Suprapubic skin (tissue), 4 donors: Measurements from ENCODE around the gene ARHGEF11. TPM values are rescaled to one million over a fixed set of nuclear protein-coding genes. Genes with fewer than 3 reads are reported as not detected.

Experiments used
- DNase-seq, 2 donors: peaks; one replicate each; pipeline ENCODE4 v3.0.0-alpha.2; 2019; ENCODE audit warnings: low spot score in 2 of 2
- H3K27ac ChIP-seq: fragments of 200-600 bp; sonication (generic); one replicate; pipeline ENCODE4 v1.5.1; 2019
- H3K27me3 ChIP-seq: fragments of 200-600 bp; sonication (generic); one replicate; pipeline ENCODE4 v1.5.1; 2019
- H3K36me3 ChIP-seq: fragments of 200-600 bp; sonication (generic); one replicate; pipeline ENCODE4 v1.5.1; 2019
- H3K4me1 ChIP-seq: fragments of 200-600 bp; sonication (generic); one replicate; pipeline ENCODE4 v1.5.1; 2019
- H3K4me3 ChIP-seq: fragments of 200-600 bp; sonication (generic); one replicate; pipeline ENCODE4 v1.5.1; 2019; ENCODE audit warnings: mild to moderate bottlenecking
- H3K9me3 ChIP-seq: fragments of 200-600 bp; sonication (generic); one replicate; pipeline ENCODE4 v1.5.1; 2019
- EP300 ChIP-seq: sonication (generic); formaldehyde crosslinking; IDR thresholded peaks from one replicate; pipeline ENCODE4 v1.6.1; 2017; ENCODE audit warnings: antibody characterized with exemption
- POLR2A ChIP-seq, 2 donors: fragments of 450-650 bp; IDR thresholded peaks; one replicate each; pipeline ENCODE4 v1.6.1; 2017; ENCODE audit warnings: antibody characterized with exemption in 2 of 2, mild to moderate bottlenecking in 2 of 2, moderate library complexity in 2 of 2
- POLR2AphosphoS5 ChIP-seq, 3 donors: sonication (generic); formaldehyde crosslinking; IDR thresholded peaks; one replicate each; pipeline ENCODE4 v1.6.1; 2017; ENCODE audit warnings: antibody characterized with exemption in 3 of 3
- WGBS: methylation state at CpG from one replicate; pipeline ENCODE4 v1.1.5; 2018; 5-methylcytosine and 5-hydroxymethylcytosine counted together
- total RNA-seq, 4 donors: library from RNA; depleted of rRNA; stranded (reverse); fragments of >200 nt; gene quantifications; one replicate each; pipeline ENCODE4 v1.1.0, GENCODE V29; 2016
- TF ChIP-seq, protein P1 (sequence below), 2 donors: fragments of 200-600 bp in 1 of 2; fragments of 450-650 bp in 1 of 2; sonication (generic) in 1 of 2; IDR thresholded peaks; one replicate each; pipeline ENCODE4 v1.5.1; 2016 to 2019; ENCODE audit warnings: antibody characterized with exemption in 2 of 2, mild to moderate bottlenecking in 1 of 2, moderate library complexity in 1 of 2

ARHGEF11 gene
- total RNA-seq, 4 donors from 2014 or later: 30.7 to 46.1 (median 40.3) TPM

GRCh38 chr1:156898971-156899664 is 146.4 kb downstream of the ARHGEF11 start:
- Histone ChIP-seq H3K27ac (peak overlapping the region; percentile 39), H3K9me3 (no peaks in the 10 kb centered on the region), H3K27me3 (peaks cover 7% of the 10 kb centered on the region), H3K4me3 (no peak overlapping the region), H3K36me3 (no peaks in the 10 kb centered on the region), H3K4me1 (peaks cover 29% of the 10 kb centered on the region)
- 74% methylated on average over 12 of the region's 12 CpGs for WGBS
- DNase-seq: no peak
- TF ChIP-seq, protein P1, sequence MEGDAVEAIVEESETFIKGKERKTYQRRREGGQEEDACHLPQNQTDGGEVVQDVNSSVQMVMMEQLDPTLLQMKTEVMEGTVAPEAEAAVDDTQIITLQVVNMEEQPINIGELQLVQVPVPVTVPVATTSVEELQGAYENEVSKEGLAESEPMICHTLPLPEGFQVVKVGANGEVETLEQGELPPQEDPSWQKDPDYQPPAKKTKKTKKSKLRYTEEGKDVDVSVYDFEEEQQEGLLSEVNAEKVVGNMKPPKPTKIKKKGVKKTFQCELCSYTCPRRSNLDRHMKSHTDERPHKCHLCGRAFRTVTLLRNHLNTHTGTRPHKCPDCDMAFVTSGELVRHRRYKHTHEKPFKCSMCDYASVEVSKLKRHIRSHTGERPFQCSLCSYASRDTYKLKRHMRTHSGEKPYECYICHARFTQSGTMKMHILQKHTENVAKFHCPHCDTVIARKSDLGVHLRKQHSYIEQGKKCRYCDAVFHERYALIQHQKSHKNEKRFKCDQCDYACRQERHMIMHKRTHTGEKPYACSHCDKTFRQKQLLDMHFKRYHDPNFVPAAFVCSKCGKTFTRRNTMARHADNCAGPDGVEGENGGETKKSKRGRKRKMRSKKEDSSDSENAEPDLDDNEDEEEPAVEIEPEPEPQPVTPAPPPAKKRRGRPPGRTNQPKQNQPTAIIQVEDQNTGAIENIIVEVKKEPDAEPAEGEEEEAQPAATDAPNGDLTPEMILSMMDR (IDR thresholded peaks at IDR 0.05): no peak
- TF ChIP-seq POLR2A (IDR thresholded peaks at IDR 0.05) (no peak), EP300 (no peak), POLR2AphosphoS5 (IDR thresholded peaks at IDR 0.05) (no peak)

- peak overlapping the region; percentile 5 for H3K4me3 ChIP-seq
- H3K9me3 ChIP-seq: no peaks in the 10 kb centered on the region
- H3K27ac ChIP-seq: peak overlapping the region; percentile 39
- WGBS: 12% methylated on average over 4 of the region's 13 CpGs
- H3K4me1 ChIP-seq: peaks cover 33% of the 10 kb centered on the region
- H3K36me3 ChIP-seq: no peaks in the 10 kb centered on the region
- no peak for TF ChIP-seq EP300
- no peak for TF ChIP-seq POLR2A (IDR thresholded peaks at IDR 0.05)
- TF ChIP-seq POLR2AphosphoS5 (IDR thresholded peaks at IDR 0.05): no peak
- TF ChIP-seq, protein P1 (IDR thresholded peaks at IDR 0.05): no peak
- DNase-seq: no peak
- H3K27me3 ChIP-seq: peaks cover 16% of the 10 kb centered on the region
Measured at GRCh38 chr1:156898161-156898566, 147.4 kb downstream of the ARHGEF11 start.

DNA sequence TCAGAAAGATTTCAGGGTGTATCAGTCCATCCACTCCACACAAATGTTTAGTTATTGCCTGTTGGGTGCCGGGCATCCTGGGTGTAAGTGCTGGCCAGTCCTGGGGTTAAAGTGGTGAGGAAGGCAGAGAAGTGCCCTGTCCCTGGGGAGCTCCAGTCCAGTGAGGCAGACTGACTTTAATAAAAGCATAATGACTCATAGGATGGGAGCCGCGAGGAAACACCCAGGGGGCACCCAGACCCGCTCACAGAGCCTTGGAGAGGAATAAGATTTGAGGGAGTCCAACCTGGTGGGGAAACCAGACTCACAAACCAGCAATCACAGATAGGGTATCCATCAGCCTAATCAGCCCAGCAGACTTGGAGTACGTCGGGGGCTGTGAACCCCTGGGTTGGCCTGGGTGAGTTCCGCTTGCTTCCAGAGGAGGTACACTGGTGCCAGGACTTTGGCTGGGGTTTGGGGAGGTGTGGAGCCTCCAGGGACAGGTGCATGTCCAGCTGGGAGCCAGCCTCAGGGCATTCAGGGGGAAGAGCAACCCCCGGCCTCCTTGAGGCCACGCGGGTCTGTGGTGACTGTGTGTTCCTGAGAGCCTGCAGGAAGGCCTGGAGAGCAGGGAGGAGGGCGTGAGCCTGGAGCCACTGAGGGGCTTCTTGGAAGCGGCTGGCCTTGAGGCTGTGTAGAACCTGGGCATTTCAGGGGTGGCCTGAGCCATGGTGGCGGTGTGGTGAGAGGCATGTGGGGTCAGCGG is 148.3 kb downstream of the ARHGEF11 start:
- TF ChIP-seq POLR2AphosphoS5 (IDR thresholded peaks at IDR 0.05) (no peak), EP300 (no peak), POLR2A (IDR thresholded peaks at IDR 0.05) (no peak)
- TF ChIP-seq, protein P1 (IDR thresholded peaks at IDR 0.05): no peak
- H3K4me1 ChIP-seq: peaks cover 42% of the 10 kb centered on the region
- peaks cover 16% of the 10 kb centered on the region for H3K27me3 ChIP-seq
- DNase-seq: no peak
- H3K9me3 ChIP-seq: no peaks in the 10 kb centered on the region
- no peaks in the 10 kb centered on the region for H3K36me3 ChIP-seq
- H3K27ac ChIP-seq: peak overlapping the region; percentile 39
- WGBS: 86% methylated on average over 6 of the region's 14 CpGs
- H3K4me3 ChIP-seq: peak overlapping the region; percentile 5

DNA sequence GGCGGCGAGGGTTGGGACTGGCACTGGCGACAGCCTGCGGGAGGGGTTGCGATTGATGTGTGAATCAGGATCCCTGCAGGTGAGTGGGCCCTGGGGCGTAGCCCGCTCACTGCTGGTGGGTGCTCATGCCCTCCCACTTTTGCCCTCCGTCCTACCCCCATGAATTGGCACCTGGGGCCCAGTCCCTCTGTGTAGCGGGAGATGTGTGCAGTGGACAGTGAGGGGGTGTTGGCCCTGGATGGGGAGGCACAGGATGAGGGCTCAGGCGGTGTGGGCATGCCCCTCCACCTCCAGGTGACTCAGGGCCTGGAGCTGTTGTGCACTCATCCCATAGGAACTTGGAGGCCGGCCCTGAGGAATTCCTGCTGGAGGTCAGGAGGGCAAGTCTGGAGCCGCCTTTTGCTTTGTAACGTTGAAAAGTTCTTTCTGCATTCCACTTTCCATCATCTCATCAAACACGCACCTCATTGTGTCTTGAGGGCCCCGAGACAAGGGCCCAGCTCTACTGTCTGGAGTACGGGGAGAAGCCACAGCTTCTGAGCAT is 149.0 kb downstream of the ARHGEF11 start:
- no peak for DNase-seq
- TF ChIP-seq POLR2AphosphoS5 (IDR thresholded peaks at IDR 0.05) (no peak), EP300 (no peak), POLR2A (IDR thresholded peaks at IDR 0.05) (no peak)
- TF ChIP-seq, protein P1 (IDR thresholded peaks at IDR 0.05): no peak
- 75% methylated on average over 15 of the region's 16 CpGs for WGBS
- peaks cover 16% of the 10 kb centered on the region for H3K27me3 ChIP-seq
- H3K27ac ChIP-seq: no peak overlapping the region
- H3K4me3 ChIP-seq: no peak overlapping the region
- H3K4me1 ChIP-seq: peaks cover 45% of the 10 kb centered on the region
- no peaks in the 10 kb centered on the region for H3K36me3 ChIP-seq
- H3K9me3 ChIP-seq: no peaks in the 10 kb centered on the region

DNA sequence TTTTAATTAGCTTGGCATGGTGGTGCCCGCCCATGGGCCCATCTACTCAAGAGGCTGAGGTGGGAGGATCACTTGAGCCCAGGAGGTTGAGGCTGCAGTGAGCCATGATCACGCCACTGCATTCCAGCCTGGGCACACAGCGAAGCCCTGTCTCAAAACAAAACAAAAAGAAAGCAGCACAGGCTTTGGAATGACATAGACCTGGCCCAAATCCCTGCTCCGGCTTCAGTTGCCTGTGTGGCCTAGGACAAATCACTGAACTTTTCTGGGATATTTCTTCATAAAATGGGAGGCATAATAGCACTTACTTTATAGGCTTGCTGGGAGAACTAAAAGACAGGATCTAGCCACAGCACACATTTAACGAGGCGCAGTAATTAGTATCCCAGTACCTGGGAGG is 149.6 kb downstream of the ARHGEF11 start:
- H3K27me3 ChIP-seq: peaks cover 16% of the 10 kb centered on the region
- TF ChIP-seq POLR2A (IDR thresholded peaks at IDR 0.05) (no peak), POLR2AphosphoS5 (IDR thresholded peaks at IDR 0.05) (no peak), EP300 (no peak)
- TF ChIP-seq, protein P1 (IDR thresholded peaks at IDR 0.05): no peak
- H3K4me1 ChIP-seq: peaks cover 43% of the 10 kb centered on the region
- no peaks in the 10 kb centered on the region for H3K9me3 ChIP-seq
- DNase-seq: no peak
- 89% methylated on average over 6 of the region's 6 CpGs for WGBS
- H3K4me3 ChIP-seq: no peak overlapping the region
- H3K27ac ChIP-seq: no peak overlapping the region
- no peaks in the 10 kb centered on the region for H3K36me3 ChIP-seq
